Measurements from ENCODE around the gene GATAD1. TPM values are rescaled to one million over a fixed set of nuclear protein-coding genes. Genes with fewer than 3 reads are reported as not detected.

GATAD1 gene
- total RNA-seq, 1 donor from 2014 or later: 35.8 TPM

DNA sequence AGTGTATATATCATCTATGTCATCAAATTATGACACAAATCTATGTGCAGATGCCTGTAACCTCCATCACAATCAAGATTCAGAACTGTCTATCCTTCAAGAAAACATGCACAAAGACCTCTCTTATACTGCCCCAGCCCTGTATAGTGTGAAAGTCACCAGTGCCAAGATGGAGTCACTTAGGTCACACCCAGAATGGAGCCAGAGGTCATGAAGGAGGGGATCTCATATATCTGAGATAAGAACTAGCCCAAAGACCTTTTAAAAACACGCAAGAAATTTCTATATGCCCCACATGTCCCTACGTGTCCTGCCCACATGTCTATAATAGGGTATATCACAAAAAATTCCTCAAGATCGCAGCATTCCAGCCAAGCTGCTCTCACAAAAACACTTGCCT lies 20.1 kb upstream of the GATAD1 start:
- TF ChIP-seq, protein P1, sequence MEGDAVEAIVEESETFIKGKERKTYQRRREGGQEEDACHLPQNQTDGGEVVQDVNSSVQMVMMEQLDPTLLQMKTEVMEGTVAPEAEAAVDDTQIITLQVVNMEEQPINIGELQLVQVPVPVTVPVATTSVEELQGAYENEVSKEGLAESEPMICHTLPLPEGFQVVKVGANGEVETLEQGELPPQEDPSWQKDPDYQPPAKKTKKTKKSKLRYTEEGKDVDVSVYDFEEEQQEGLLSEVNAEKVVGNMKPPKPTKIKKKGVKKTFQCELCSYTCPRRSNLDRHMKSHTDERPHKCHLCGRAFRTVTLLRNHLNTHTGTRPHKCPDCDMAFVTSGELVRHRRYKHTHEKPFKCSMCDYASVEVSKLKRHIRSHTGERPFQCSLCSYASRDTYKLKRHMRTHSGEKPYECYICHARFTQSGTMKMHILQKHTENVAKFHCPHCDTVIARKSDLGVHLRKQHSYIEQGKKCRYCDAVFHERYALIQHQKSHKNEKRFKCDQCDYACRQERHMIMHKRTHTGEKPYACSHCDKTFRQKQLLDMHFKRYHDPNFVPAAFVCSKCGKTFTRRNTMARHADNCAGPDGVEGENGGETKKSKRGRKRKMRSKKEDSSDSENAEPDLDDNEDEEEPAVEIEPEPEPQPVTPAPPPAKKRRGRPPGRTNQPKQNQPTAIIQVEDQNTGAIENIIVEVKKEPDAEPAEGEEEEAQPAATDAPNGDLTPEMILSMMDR (IDR thresholded peaks at IDR 0.05): no peak
- DNase-seq (no peak), ATAC-seq (no peak)
- H3K27me3 ChIP-seq: peaks cover 13% of the 10 kb centered on the region
- H3K27ac ChIP-seq: no peak overlapping the region
- intact Hi-C loops (cut with DNase I): no loop called here
- no peaks in the 10 kb centered on the region for H3K36me3 ChIP-seq
- peaks cover 6% of the 10 kb centered on the region for H3K4me1 ChIP-seq
- no peak overlapping the region for H3K4me3 ChIP-seq
- H3K9me3 ChIP-seq: no peaks in the 10 kb centered on the region

DNA sequence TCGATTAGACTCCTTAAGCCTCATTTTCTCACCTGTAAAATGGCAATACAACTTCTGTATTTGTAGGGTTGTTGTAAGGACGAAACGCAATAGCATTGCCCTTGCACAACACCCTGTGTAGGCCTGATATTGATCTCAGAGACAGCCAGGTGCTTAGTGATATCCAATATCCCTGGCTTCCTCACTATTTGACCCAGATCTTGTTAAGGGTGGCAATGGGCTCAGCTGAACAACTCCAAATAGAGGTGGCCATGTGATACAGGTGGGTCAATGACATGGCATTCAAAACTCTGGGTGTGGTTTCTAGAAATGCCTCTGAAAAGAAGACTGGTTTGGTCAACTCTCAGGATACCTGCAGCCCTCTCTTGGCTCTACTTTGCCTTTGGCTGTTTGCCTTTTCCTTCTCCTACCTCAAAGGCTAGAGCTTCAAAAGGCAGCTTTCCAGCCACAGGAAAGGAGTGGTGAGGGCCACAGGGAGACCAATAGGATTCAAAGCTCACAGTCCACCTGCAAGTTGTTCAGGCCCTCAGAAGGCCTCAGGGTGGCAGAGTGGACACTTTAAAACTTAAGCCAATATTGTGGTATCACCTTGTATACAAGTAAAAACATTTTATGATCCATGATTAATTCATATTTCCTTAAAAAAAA lies 14.9 kb upstream of the GATAD1 start:
- Histone ChIP-seq H3K4me3 (no peak overlapping the region), H3K4me1 (no peaks in the 10 kb centered on the region), H3K9me3 (no peaks in the 10 kb centered on the region), H3K27me3 (no peaks in the 10 kb centered on the region), H3K27ac (no peak overlapping the region), H3K36me3 (no peaks in the 10 kb centered on the region)
- TF ChIP-seq, protein P1 (IDR thresholded peaks at IDR 0.05): no peak
- intact Hi-C loops (cut with DNase I): no loop called here
- DNase-seq (no peak), ATAC-seq (no peak)

DNA sequence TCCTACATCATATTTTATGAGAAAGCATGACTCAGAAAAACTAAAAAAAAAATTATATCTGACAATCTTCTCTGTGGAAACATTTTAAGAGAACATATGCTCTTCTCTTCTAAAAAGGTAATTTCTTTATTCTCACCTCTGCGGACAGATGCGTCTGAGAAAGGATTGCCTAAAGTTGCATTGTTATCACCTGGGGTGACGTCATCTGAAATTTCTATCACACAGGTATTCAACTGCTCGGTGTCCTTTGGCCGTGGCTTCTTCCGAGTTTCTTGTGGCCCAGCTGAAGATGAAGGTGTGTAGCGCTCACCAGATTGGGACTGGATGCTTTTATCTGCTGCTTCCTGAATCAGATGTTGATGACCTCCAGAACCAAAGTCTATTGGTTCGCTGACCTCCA lies 14.3 kb upstream of the GATAD1 start:
- ATAC-seq (no peak), DNase-seq (no peak)
- H3K9me3 ChIP-seq: no peaks in the 10 kb centered on the region
- H3K27ac ChIP-seq: no peak overlapping the region
- H3K27me3 ChIP-seq: no peaks in the 10 kb centered on the region
- no peaks in the 10 kb centered on the region for H3K4me1 ChIP-seq
- TF ChIP-seq, protein P1 (IDR thresholded peaks at IDR 0.05): no peak
- H3K4me3 ChIP-seq: no peak overlapping the region
- intact Hi-C loops (cut with DNase I): no loop called here
- H3K36me3 ChIP-seq: no peaks in the 10 kb centered on the region

DNA sequence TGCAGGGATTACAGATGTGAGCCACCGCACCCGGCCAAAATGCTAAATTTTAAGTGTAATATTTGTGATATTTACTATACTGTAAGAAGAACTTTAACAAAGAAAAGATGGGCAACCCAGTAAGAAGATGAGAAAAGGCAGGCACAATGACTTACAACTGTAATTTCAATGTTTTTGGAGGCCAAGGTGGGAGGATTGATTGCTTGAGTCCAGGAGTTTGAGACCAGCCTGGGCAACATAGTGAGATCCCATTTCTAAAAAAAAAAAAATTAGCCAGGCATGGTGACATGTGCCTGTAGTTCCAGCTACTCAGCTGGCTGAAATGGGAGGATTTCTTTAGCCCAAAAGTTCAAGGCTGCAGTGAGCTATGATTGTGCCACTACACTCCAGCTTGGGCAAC lies 11.7 kb upstream of the GATAD1 start:
- ATAC-seq (no peak), DNase-seq (no peak)
- intact Hi-C loops (cut with DNase I): no loop called here
- Histone ChIP-seq H3K9me3 (no peaks in the 10 kb centered on the region), H3K4me1 (no peaks in the 10 kb centered on the region), H3K4me3 (no peak overlapping the region), H3K36me3 (no peaks in the 10 kb centered on the region), H3K27ac (no peak overlapping the region), H3K27me3 (no peaks in the 10 kb centered on the region)
- TF ChIP-seq, protein P1 (IDR thresholded peaks at IDR 0.05): no peak

DNA sequence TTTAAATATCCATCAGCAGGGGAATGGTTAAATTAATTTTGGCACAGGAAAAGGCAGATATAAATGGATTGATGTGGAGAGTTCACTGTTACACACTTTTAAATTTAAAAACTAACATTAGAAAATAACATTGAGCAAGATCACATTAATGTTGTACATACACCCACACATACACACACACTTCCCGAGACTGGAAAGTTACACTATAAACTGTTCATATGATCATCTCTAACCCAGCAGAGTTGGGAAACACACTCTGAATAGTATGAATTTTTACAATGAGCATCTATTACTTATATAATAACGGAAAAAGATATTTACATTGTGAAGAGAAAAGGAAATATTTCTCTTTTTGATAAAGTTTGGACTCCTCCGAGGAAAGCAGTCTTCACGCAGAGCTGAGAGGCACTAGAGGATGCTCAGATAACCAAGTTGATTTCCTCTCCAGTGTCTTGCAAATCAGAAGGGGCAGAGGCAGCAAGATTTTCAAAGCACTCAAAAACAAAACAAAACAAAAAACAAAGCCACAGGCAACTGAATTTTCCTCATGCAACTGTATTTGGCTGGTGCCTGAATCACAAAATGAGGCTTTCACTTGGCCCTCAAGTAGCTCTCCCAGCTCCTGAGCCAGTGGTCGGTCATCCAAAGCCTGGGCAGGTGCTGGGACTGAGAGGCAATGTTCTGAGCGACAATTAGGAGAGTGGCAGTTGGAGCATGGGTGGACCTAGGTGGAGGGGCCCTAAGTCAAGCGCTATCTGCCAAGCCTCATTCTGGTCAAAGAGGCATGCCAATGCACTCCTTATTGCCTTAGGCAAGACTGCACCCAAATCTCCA lies 10.5 kb upstream of the GATAD1 start:
- no peak overlapping the region for H3K4me3 ChIP-seq
- intact Hi-C loops (cut with DNase I): no loop called here
- no peak for DNase-seq
- H3K4me1 ChIP-seq: no peaks in the 10 kb centered on the region
- H3K9me3 ChIP-seq: no peaks in the 10 kb centered on the region
- ATAC-seq: peak; percentile 64
- H3K36me3 ChIP-seq: no peaks in the 10 kb centered on the region
- H3K27ac ChIP-seq: no peak overlapping the region
- no peaks in the 10 kb centered on the region for H3K27me3 ChIP-seq
- TF ChIP-seq, protein P1 (IDR thresholded peaks at IDR 0.05): no peak
